GM12891 (cell line): Measurements from ENCODE around the gene SEPTIN10.

Experiments
- PAX5 ChIP-seq: IDR thresholded peaks from 2 replicates; pipeline ENCODE4 v1.6.1; 2011; ENCODE audit warnings: low read length, moderate library complexity, mild to moderate bottlenecking; ENCODE audit not compliant: insufficient read depth, severe bottlenecking
- POLR2A ChIP-seq: IDR thresholded peaks from 2 replicates; pipeline ENCODE4 v1.6.1; 2011; ENCODE audit warnings: low read depth, low read length, control low read depth
- POLR2AphosphoS5 ChIP-seq: IDR thresholded peaks from 2 replicates; pipeline ENCODE4 v1.6.1; 2011; ENCODE audit warnings: low read depth, low read length, control low read depth
- POU2F2 ChIP-seq: IDR thresholded peaks from 2 replicates; pipeline ENCODE4 v1.6.1; 2011; ENCODE audit warnings: low read depth, mild to moderate bottlenecking, control low read depth, low read length, moderate library complexity
- SPI1 ChIP-seq: IDR thresholded peaks from 2 replicates; pipeline ENCODE4 v1.6.1; 2011; ENCODE audit warnings: low read depth, low read length, control low read depth
- TAF1 ChIP-seq: IDR thresholded peaks from 2 replicates; pipeline ENCODE4 v1.6.1; 2011; ENCODE audit warnings: low read depth, low read length, control low read depth

- TF ChIP-seq POLR2AphosphoS5 (no peak), POLR2A (no peak), TAF1 (no peak), SPI1 (no peak), PAX5 (no peak), POU2F2 (no peak)
These were observed 110.6 kb downstream of the SEPTIN10 start for GRCh38 chr2:109503191-109503590.
